Urinary bladder (tissue), 4 donors: ENCODE results near the gene GPS2. TPM values are rescaled to one million over a fixed set of nuclear protein-coding genes. Genes with fewer than 3 reads are reported as not detected.
A peak's percentile ranks its signal among the peaks of the same experiment; 100 is the strongest.

Experiments
- DNase-seq: peaks from one replicate; pipeline ENCODE4 v3.0.0-alpha.2; 2015; ENCODE audit errors: extremely low spot score
- H3K27ac ChIP-seq: one replicate; pipeline ENCODE4 v1.5.1; 2013; ENCODE audit warnings: low read depth, mild to moderate bottlenecking, moderate library complexity
- H3K36me3 ChIP-seq: one replicate; pipeline ENCODE4 v1.6.1; 2013; ENCODE audit warnings: mild to moderate bottlenecking, moderate library complexity; ENCODE audit not compliant: insufficient read depth
- H3K4me1 ChIP-seq: one replicate; pipeline ENCODE4 v1.6.1; 2013; ENCODE audit warnings: mild to moderate bottlenecking, moderate library complexity; ENCODE audit not compliant: insufficient read depth
- H3K4me3 ChIP-seq: one replicate; pipeline ENCODE4 v1.5.1; 2013; ENCODE audit warnings: low read depth, low read length
- WGBS: extraction: QIAGEN DNeasy Blood & Tissue Kit; methylation state at CpG from one replicate; pipeline ENCODE4 v1.1.7; 2013; 5-methylcytosine and 5-hydroxymethylcytosine counted together
- polyA plus RNA-seq: library from polyadenylated mRNA; stranded (reverse); fragments of 200-250 nt; gene quantifications from one replicate; pipeline ENCODE4 v1.2.3, GENCODE V29; 2013
- total RNA-seq: library from RNA; depleted of rRNA; stranded (reverse); fragments of >200 nt; gene quantifications from one replicate; pipeline ENCODE4 v1.2.3, GENCODE V29; 2014
- donor health status: healthy with polysubstance abuse.
- donor health status: healthy.

GPS2 gene, protein sequence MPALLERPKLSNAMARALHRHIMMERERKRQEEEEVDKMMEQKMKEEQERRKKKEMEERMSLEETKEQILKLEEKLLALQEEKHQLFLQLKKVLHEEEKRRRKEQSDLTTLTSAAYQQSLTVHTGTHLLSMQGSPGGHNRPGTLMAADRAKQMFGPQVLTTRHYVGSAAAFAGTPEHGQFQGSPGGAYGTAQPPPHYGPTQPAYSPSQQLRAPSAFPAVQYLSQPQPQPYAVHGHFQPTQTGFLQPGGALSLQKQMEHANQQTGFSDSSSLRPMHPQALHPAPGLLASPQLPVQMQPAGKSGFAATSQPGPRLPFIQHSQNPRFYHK
- total RNA-seq (25.0 TPM), polyA plus RNA-seq (70.2 TPM)

GRCh38 chr17:7314719-7315569, at the start of gene GPS2:
TSS of gene GPS2 (minus strand) at chr17:7315360. CDS start at chr17:7315052, 308 bp downstream.
- Histone ChIP-seq H3K4me1 (no peaks in the 10 kb centered on the region), H3K36me3 (peaks cover 9% of the 10 kb centered on the region), H3K4me3 (peak within 1 kb of the TSS; percentile 92), H3K27ac (peak within 1 kb of the TSS; percentile 95)
- no peak for DNase-seq
- WGBS = under 1% methylated on average over 95 of the region's 95 CpGs

GRCh38 chr17:7363311-7363710, 48.2 kb upstream of the GPS2 start:
- no peaks in the 10 kb centered on the region for H3K36me3 ChIP-seq
- H3K27ac ChIP-seq = no peak overlapping the region
- no peak for DNase-seq
- no peaks in the 10 kb centered on the region for H3K4me1 ChIP-seq
- WGBS = 92% methylated on average over 6 of the region's 6 CpGs
- H3K4me3 ChIP-seq = no peak overlapping the region

DNA sequence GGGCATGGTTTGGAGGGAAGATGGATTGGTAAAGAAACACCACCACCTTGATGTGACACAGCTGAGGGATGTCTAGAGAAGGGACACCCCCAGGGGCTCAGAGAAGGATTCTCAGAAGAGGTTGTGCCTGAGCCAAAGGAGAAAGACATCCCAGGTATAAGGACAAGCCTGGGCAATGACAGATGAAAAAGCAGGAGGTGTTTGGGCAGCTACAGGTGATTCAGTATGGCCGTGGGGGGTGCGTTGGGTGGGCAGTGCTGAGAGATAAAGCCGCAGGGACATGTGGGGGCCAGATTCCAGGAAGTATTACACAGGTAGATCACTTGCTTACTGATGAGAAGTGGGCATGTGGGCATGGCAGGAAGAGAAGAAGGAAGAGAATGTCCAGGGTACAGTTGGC, 46.7 kb upstream of the GPS2 start:
- Histone ChIP-seq H3K36me3 (no peaks in the 10 kb centered on the region), H3K4me3 (no peak overlapping the region), H3K27ac (no peak overlapping the region), H3K4me1 (no peaks in the 10 kb centered on the region)
- DNase-seq = no peak
- 75% methylated on average over 3 of the region's 3 CpGs for WGBS

DNA sequence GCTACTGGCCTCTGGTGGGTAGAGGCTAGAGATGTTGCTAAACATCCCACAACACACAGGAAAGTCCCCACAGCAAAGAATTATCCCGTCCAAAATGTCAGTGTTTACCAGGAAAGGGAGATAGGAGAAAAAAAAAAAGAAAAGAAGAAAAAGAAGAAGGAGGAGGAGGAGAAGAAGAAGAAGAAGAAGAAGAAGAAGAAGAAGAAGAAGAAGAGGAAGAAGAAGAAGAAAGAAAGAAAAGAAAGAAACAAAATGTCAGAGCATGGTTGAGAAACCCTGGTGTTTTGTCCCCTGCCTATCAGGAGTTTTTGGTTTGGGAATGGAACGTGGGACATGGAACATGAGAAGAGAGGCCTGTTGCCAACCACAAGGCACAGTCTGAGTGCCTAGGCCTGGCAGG, 42.2 kb upstream of the GPS2 start:
- Histone ChIP-seq H3K36me3 (no peaks in the 10 kb centered on the region), H3K4me1 (peaks cover 2% of the 10 kb centered on the region), H3K4me3 (no peak overlapping the region), H3K27ac (no peak overlapping the region)
- 68% methylated on average over 2 of the region's 2 CpGs for WGBS
- no peak for DNase-seq

DNA sequence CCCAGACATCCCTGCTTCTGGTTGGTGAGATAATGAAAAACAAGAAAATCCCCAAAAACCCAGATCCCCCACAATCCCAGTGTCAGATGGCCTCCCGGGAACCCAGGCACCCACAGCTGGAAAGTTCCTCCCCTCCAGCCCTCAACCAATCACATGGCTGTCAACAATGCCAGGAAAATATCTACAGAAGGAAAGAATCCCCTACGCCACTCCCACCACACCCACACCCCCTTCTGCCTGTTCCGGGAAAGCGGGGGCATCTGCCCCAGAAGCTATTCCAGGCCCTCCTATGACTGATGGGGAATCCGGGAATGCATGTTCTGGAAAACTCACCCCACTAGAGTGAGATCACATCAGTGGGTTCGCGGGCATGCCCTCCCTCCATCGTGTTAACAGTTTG, 41.6 kb upstream of the GPS2 start:
- no peak for DNase-seq
- Histone ChIP-seq H3K4me3 (no peak overlapping the region), H3K27ac (no peak overlapping the region), H3K4me1 (peaks cover 2% of the 10 kb centered on the region), H3K36me3 (no peaks in the 10 kb centered on the region)
- WGBS = 60% methylated on average over 8 of the region's 8 CpGs

DNA sequence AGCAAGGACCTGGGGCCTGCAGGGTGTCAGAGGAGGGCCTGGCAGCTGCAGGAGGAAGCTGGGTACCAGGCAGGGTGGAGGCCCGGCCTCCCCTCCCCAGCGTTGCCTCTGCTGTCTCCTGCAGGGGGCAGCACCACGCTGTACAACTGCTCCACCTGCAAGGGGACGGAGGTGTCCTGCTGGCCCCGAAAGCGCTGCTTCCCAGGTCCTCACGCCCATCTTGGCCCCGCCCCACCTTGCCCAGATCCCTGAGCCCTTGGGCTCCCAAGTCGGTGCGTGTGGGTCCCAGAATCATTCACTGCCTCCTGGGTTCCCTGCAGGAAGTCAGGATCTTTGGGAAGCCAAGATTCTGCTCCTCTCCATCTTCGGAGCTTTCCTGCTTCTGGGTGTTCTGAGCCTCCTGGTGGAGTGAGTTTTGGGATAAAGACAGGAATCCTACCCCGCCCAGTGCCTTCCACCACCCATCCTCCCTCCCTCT, 41.0 kb upstream of the GPS2 start:
- Histone ChIP-seq H3K4me1 (peaks cover 2% of the 10 kb centered on the region), H3K4me3 (no peak overlapping the region), H3K36me3 (no peaks in the 10 kb centered on the region), H3K27ac (no peak overlapping the region)
- WGBS = 10% methylated on average over 12 of the region's 12 CpGs
- DNase-seq = no peak

GRCh38 chr17:7355573-7355972, 40.4 kb upstream of the GPS2 start:
- 77% methylated on average over 8 of the region's 8 CpGs for WGBS
- H3K4me3 ChIP-seq = no peak overlapping the region
- no peak overlapping the region for H3K27ac ChIP-seq
- no peaks in the 10 kb centered on the region for H3K36me3 ChIP-seq
- peaks cover 2% of the 10 kb centered on the region for H3K4me1 ChIP-seq
- DNase-seq = no peak

DNA sequence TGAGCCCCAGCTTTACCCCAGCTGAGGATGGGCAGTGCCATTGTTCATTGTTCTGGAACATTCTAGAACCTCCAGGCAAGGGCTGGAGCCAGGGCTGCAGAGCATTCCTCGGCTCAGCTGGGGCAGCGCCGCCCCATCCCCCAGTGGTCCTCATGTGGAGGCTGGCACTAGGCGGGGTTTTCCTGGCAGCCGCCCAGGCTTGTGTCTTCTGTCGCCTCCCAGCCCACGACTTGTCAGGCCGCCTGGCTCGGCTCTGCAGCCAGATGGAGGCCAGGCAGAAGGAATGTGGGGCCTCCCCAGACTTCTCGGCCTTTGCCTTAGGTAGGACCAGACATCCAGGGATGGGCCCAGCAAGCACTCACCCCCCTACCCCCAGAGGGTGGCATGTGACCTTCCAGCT, 39.9 kb upstream of the GPS2 start, which contains the start of gene TMEM95:
TMEM95 (plus strand) TSS at position 104 of the 400 bp plus-strand sequence; CDS start at position 153, 49 bp downstream.
- Histone ChIP-seq H3K36me3 (no peaks in the 10 kb centered on the region), H3K4me3 (no peak within 1 kb of the TSS), H3K4me1 (peaks cover 2% of the 10 kb centered on the region), H3K27ac (no peak within 1 kb of the TSS)
- DNase-seq = no peak
- WGBS = 51% methylated on average over 10 of the region's 10 CpGs

DNA sequence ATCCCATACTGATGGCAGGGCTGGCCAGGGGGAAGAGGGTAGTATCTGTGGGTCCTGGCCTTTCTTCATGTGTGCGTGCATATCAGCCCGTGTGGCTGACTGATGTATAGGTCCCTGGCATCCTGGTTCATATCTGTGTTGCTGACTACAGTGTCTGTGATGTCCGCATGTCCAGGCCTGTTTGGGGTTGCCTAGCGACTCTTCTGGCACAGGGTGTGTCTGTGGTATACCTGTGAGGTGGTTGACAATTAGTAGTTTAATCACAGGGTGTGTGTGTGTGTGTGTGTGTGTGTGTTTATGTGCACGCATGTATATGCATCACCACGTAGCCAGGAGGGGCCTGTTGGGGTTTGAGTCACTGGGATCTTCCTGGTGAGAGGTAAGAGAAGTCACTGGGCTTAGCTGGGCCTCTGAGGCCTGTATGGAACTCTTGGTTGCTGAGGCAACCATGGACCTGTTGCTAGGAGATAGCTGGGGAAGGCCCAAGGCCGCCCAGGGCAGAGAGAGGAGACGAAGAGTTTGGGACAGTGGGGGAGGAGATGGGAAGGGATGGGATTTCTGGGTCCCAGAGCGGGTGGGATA, 39.2 kb upstream of the GPS2 start:
- Histone ChIP-seq H3K27ac (no peak overlapping the region), H3K4me3 (no peak overlapping the region), H3K4me1 (peaks cover 2% of the 10 kb centered on the region), H3K36me3 (no peaks in the 10 kb centered on the region)
- WGBS = 61% methylated on average over 9 of the region's 9 CpGs
- peak; percentile 42 for DNase-seq

GRCh38 chr17:7352910-7353635, 37.9 kb upstream of the GPS2 start:
- peaks cover 2% of the 10 kb centered on the region for H3K4me1 ChIP-seq
- no peak for DNase-seq
- whole genome bisulfite sequencing = 88% methylated on average over 37 of the region's 37 CpGs
- peak overlapping the region; percentile 75 for H3K4me3 ChIP-seq
- no peaks in the 10 kb centered on the region for H3K36me3 ChIP-seq
- H3K27ac ChIP-seq = no peak overlapping the region

GRCh38 chr17:7352503-7352889, 37.3 kb upstream of the GPS2 start:
- H3K4me1 ChIP-seq = peaks cover 2% of the 10 kb centered on the region
- 31% methylated on average over 10 of the region's 10 CpGs for WGBS

DNA sequence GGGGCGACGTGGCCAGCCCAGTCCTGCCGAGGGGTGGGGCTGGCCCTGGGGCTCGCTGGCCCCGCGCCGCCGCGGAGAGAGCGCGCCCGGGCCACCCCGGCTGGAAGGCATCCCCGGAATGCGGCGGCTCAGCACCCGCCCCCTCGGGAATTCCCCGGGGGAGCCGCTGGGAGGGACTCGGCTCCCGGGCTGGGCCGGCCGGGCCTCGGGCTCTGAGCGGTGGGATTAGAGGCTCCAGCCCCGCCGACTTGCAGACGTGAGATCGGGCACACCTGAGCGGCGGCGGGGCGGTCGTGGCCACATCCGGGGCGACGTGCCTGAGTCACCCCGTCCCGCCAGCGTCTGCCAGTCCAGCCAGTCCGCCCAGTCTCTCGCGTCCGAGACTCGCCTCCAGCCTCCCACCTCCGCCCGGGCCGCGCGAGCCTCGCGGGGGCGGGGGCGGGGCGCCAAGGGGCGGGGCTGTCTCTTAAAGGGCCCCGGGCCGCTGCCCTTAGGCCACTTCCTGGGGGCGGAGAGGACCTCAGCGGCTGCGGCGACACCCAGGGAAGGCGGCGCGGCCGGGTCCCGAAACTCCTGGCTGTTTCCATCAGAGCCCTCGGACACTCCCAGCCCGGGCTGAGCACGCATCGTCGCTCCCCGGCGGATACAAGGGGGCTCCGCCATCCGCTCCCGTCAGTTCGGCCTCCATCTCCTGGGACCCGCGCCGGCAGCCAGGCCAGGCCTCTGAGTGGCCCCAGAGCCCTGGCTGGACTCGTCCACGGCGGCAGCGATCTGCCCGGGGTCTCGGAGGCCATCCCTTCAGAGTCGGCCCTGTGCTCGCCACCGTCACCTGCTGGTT, 36.7 kb upstream of the GPS2 start, which contains the start of gene KCTD11:
KCTD11 (plus strand) TSS at position 498 of the 838 bp plus-strand sequence.
- DNase-seq = peak; percentile 60
- Histone ChIP-seq H3K4me3 (peak within 1 kb of the TSS; percentile 75), H3K36me3 (no peaks in the 10 kb centered on the region), H3K4me1 (peaks cover 2% of the 10 kb centered on the region), H3K27ac (peak within 1 kb of the TSS; percentile 98)
- WGBS = under 1% methylated on average over 91 of the region's 91 CpGs

More at GRCh38 chr17:7352503-7352889, 37.3 kb upstream of the GPS2 start:
- no peak for DNase-seq
- peak overlapping the region; percentile 75 for H3K4me3 ChIP-seq
- no peaks in the 10 kb centered on the region for H3K36me3 ChIP-seq
- peak overlapping the region; percentile 91 for H3K27ac ChIP-seq
